Progenitor cell of endocrine pancreas (in vitro differentiated cells): Measurements from ENCODE around the gene COA3. TPM values are rescaled to one million over a fixed set of nuclear protein-coding genes. Genes with fewer than 3 reads are reported as not detected.

Experiments
- DNase-seq: peaks from one replicate; pipeline ENCODE4 v3.0.0; 2021; ENCODE audit warnings: low spot score; ENCODE audit not compliant: unreplicated experiment
- H3K27ac Mint-ChIP-seq: 2 replicates; pipeline ENCODE4 v1.8.0; 2021; ENCODE audit warnings: mild to moderate bottlenecking, moderate library complexity, mixed read lengths
- H3K27me3 Mint-ChIP-seq: 2 replicates; pipeline ENCODE4 v1.8.0; 2021; ENCODE audit warnings: mixed read lengths
- H3K36me3 Mint-ChIP-seq: 2 replicates; pipeline ENCODE4 v1.8.0; 2022; ENCODE audit warnings: mixed read lengths; ENCODE audit not compliant: insufficient read depth
- H3K4me1 Mint-ChIP-seq: 2 replicates; pipeline ENCODE4 v1.8.0; 2021; ENCODE audit warnings: low read depth, mixed read lengths
- H3K4me3 Mint-ChIP-seq: 2 replicates; pipeline ENCODE4 v1.8.0; 2021; ENCODE audit warnings: low read depth, mild to moderate bottlenecking, moderate library complexity, mixed read lengths
- H3K9me3 Mint-ChIP-seq: 2 replicates; pipeline ENCODE4 v1.8.0; 2021; ENCODE audit warnings: low read depth, mixed read lengths
- total RNA-seq: library from RNA; stranded (reverse); gene quantifications from 2 replicates; pipeline ENCODE4 v1.2.1, GENCODE V29; 2021
- TF ChIP-seq, protein P1 (sequence below): fragments of 200-600 bp; sonication (generic); IDR thresholded peaks from one replicate; pipeline ENCODE4 v1.5.0; 2021; ENCODE audit warnings: antibody characterized with exemption, mild to moderate bottlenecking; ENCODE audit not compliant: unreplicated experiment

The COA3 gene
- total RNA-seq, 1 donor from 2014 or later = 85.4 TPM

DNA sequence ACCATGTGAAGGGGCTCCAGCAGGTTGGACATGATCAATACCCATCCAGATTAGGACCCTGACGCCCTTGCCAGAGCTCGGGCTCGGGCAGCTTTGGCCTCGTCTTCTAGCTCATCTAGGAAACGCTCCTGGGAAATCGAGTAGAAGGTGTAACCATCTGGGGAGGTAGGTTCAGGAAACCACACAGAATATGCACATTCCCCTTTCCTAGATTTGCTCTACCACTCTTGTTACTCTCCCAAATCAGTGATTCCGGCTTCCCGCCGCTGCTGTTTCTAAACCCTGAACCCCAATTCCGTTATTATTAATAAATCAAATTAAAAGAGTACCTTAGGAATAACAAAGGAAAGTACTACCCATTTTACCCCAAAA lies 507 bp downstream of the COA3 start:
- Mint-ChIP-seq H3K27me3 (no peaks in the 10 kb centered on the region), H3K27ac (peak overlapping the region; percentile 95), H3K4me1 (peaks cover 19% of the 10 kb centered on the region), H3K9me3 (peaks cover 4% of the 10 kb centered on the region), H3K4me3 (peak overlapping the region; percentile 92), H3K36me3 (peaks cover 4% of the 10 kb centered on the region)
- DNase-seq = no peak
- TF ChIP-seq, protein P1, sequence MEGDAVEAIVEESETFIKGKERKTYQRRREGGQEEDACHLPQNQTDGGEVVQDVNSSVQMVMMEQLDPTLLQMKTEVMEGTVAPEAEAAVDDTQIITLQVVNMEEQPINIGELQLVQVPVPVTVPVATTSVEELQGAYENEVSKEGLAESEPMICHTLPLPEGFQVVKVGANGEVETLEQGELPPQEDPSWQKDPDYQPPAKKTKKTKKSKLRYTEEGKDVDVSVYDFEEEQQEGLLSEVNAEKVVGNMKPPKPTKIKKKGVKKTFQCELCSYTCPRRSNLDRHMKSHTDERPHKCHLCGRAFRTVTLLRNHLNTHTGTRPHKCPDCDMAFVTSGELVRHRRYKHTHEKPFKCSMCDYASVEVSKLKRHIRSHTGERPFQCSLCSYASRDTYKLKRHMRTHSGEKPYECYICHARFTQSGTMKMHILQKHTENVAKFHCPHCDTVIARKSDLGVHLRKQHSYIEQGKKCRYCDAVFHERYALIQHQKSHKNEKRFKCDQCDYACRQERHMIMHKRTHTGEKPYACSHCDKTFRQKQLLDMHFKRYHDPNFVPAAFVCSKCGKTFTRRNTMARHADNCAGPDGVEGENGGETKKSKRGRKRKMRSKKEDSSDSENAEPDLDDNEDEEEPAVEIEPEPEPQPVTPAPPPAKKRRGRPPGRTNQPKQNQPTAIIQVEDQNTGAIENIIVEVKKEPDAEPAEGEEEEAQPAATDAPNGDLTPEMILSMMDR = no peak

DNA sequence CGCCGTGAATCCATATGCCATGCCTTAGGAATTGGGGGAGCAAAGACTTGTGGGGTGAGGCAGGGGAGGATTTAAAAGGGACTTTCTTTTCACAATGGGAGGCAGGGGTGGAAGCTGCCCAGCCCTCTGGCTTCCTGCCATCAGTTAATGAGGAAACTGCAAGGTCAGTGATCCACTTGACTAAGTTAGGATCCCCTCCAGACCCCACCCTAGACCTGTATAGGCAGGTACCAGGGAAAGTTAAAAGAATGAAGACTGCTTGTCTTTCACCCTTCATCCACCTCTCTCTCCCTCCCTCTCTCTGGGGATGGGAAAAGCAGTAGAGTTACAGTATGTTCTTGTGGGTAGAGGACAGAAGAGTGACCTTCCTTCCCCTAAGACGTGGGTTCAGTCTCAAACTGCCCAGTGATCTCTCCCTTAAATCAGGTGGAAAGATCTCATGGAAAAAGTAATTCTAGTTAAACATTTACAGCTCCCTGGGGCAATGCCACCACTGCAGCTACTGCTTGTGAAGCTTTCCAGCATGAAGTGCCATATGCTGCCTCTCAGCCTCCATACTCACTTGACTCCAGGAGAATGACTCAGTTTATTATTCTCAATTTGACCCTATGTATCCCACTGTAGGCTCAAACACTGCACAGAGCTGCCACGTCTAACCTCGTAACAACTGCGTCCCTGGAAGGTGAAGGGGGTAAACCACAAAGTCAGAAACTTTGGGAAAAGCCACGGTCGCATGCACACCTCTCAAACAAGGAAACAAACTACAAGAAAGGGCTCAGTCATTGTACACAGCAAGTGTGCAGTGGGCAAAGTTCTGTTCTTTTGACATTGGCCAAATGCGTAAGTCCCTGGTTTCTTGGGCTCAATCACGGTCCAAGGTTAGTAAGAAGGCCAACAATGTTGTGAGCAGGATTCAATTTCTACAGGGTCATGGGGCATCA lies 1.2 kb downstream of the COA3 start:
- Mint-ChIP-seq H3K27ac (peak overlapping the region; percentile 95), H3K9me3 (peaks cover 4% of the 10 kb centered on the region), H3K4me3 (peak overlapping the region; percentile 92), H3K27me3 (no peaks in the 10 kb centered on the region), H3K4me1 (peaks cover 15% of the 10 kb centered on the region), H3K36me3 (peaks cover 4% of the 10 kb centered on the region)
- TF ChIP-seq, protein P1 = no peak
- no peak for DNase-seq

DNA sequence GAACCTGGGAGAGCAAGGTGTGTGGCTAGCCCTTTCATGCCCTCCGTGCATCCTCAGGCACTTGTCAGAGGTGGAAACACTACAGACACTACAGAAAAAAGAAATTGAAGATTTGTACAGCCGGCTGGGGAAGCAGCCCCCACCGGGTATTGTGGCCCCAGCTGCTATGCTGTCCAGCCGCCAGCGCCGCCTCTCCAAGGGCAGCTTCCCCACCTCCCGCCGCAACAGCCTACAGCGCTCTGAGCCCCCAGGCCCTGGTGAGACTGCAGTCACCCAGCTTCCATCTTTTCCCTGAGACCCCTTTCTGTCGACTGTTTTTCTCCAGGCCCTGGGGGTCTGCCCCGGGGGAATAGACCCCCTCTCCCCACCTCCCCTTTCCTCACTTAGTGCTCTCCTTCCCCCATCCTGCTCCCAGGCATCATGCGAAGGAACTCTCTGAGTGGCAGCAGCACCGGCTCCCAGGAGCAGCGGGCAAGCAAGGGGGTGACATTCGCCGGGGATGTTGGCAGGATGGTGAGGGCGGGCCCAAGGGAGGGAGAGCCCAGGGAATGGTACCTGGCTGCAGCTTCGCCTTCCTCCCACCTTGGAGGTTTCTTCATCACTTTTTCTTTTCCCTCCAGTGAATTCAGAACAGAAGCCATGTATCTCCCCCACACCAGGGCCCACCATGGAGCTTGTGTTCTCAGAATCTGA lies 2.3 kb downstream of the COA3 start:
- Mint-ChIP-seq H3K4me1 (peaks cover 15% of the 10 kb centered on the region), H3K4me3 (no peak overlapping the region), H3K27me3 (no peaks in the 10 kb centered on the region), H3K36me3 (peaks cover 4% of the 10 kb centered on the region), H3K9me3 (peaks cover 4% of the 10 kb centered on the region), H3K27ac (peak overlapping the region; percentile 21)
- TF ChIP-seq, protein P1 = no peak
- DNase-seq = no peak

DNA sequence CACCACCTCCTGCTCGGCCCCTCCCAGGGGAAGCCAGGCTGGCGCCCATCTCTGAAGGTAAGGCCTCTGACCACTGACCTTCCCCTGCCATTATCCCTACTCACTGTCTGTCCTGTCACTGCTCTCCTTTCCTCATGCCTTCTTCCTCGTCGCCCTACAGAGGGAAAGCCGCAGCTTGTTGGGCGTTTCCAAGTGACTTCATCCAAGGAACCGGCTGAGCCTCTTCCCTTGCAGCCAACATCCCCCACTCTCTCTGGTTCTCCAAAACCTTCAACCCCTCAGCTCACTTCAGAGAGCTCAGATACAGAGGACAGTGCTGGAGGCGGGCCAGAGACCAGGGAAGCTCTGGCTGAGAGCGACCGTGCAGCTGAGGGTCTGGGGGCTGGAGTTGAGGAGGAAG lies 3.0 kb downstream of the COA3 start:
- Mint-ChIP-seq H3K9me3 (peaks cover 4% of the 10 kb centered on the region), H3K4me1 (peaks cover 15% of the 10 kb centered on the region), H3K4me3 (peak overlapping the region; percentile 35), H3K27me3 (peaks cover under 1% of the 10 kb centered on the region), H3K36me3 (peaks cover 4% of the 10 kb centered on the region), H3K27ac (no peak overlapping the region)
- DNase-seq = no peak
- TF ChIP-seq, protein P1 = no peak

DNA sequence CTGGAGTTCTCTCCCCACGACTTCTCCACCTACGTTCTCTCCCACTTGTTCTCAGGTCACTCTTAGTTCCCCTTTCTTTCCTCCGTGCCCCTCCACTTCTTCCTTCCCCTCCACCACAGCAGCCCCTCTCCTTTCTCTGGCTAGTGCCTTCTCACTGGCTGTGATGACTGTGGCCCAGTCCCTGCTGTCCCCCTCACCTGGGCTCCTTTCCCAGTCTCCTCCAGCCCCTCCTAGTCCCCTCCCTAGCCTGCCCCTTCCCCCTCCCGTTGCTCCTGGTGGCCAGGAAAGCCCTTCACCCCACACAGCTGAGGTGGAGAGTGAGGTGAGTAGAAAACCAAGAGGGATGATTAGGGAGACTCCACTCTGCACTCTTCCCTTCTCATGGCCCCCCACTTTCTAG lies 3.4 kb downstream of the COA3 start:
- Mint-ChIP-seq H3K27ac (no peak overlapping the region), H3K9me3 (peaks cover 4% of the 10 kb centered on the region), H3K4me3 (no peak overlapping the region), H3K27me3 (peaks cover 5% of the 10 kb centered on the region), H3K36me3 (peaks cover 4% of the 10 kb centered on the region), H3K4me1 (peaks cover 15% of the 10 kb centered on the region)
- TF ChIP-seq, protein P1 = no peak
- no peak for DNase-seq
